Loucy (cell line): ENCODE results near the gene SPEF2.
A peak's percentile ranks its signal among the peaks of the same experiment; 100 is the strongest.
"Not testable (repeated sequence)": the region's sequence is repeated elsewhere in the genome, so short reads cannot be mapped to it uniquely, and the experiment has no call there.

Experiments
- H2AFZ ChIP-seq: fragments of 200-600 bp; sonication (generic); 2 replicates; pipeline ENCODE4 v1.6.0; 2016; ENCODE audit warnings: antibody characterized with exemption, mild to moderate bottlenecking, low read length, moderate library complexity
- H3F3A ChIP-seq: fragments of 200-600 bp; 2 replicates; pipeline ENCODE4 v1.6.0; 2016; ENCODE audit warnings: antibody characterized with exemption, low read depth, mild to moderate bottlenecking
- H3K27me3 ChIP-seq: fragments of 200-600 bp; sonication (generic); 2 replicates; pipeline ENCODE4 v1.6.1; 2014; ENCODE audit warnings: low read length, mild to moderate bottlenecking; ENCODE audit not compliant: insufficient read depth, poor library complexity, severe bottlenecking
- H3K36me3 ChIP-seq: fragments of 200-600 bp; sonication (generic); 2 replicates; pipeline ENCODE4 v1.6.1; 2016; ENCODE audit warnings: low read length; ENCODE audit not compliant: insufficient read depth
- H3K4me1 ChIP-seq: fragments of 200-600 bp; sonication (generic); 2 replicates; pipeline ENCODE4 v1.5.1; 2014; ENCODE audit warnings: low read length, mild to moderate bottlenecking; ENCODE audit not compliant: insufficient read depth, poor library complexity, severe bottlenecking
- H3K4me2 ChIP-seq: fragments of 200-600 bp; sonication (generic); 2 replicates; pipeline ENCODE4 v1.6.0; 2014; ENCODE audit warnings: antibody characterized with exemption, low read length, low read depth, mild to moderate bottlenecking; ENCODE audit not compliant: poor library complexity, severe bottlenecking
- H3K4me3 ChIP-seq: fragments of 200-600 bp; sonication (generic); 2 replicates; pipeline ENCODE4 v1.5.1; 2014; ENCODE audit warnings: low read length, mild to moderate bottlenecking, mixed read lengths; ENCODE audit not compliant: poor library complexity, severe bottlenecking
- H3K79me2 ChIP-seq: fragments of 200-600 bp; sonication (generic); 2 replicates; pipeline ENCODE4 v1.6.1; 2014; ENCODE audit warnings: low read length; ENCODE audit not compliant: insufficient read depth
- H3K9ac ChIP-seq: fragments of 200-600 bp; sonication (generic); 2 replicates; pipeline ENCODE4 v1.6.0; 2014; ENCODE audit warnings: mild to moderate bottlenecking, low read depth, low read length, moderate library complexity; ENCODE audit not compliant: poor library complexity, severe bottlenecking
- H3K9me2 ChIP-seq: fragments of 200-600 bp; sonication (generic); replicated peaks from 2 replicates; pipeline ENCODE4 v1.6.1; 2016; ENCODE audit warnings: low read depth, low read length, mixed read lengths
- H3K9me3 ChIP-seq: fragments of 200-600 bp; sonication (generic); 2 replicates; pipeline ENCODE4 v1.6.1; 2014; ENCODE audit warnings: mild to moderate bottlenecking, antibody characterized with exemption, low read length, low read depth; ENCODE audit not compliant: insufficient read depth
- H4K20me1 ChIP-seq: fragments of 200-600 bp; sonication (generic); 2 replicates; pipeline ENCODE4 v1.6.0; 2014; ENCODE audit warnings: antibody characterized with exemption, low read length, mild to moderate bottlenecking; ENCODE audit not compliant: insufficient read depth, poor library complexity, severe bottlenecking
- EZH2phosphoT487 ChIP-seq: fragments of 200-600 bp; IDR thresholded peaks from 2 replicates; pipeline ENCODE4 v1.6.1; 2018; ENCODE audit warnings: antibody characterized with exemption, mild to moderate bottlenecking, moderate library complexity, borderline replicate concordance
- TF ChIP-seq, protein P1 (sequence below): fragments of 200-600 bp; sonication (generic); conservative IDR thresholded peaks from 2 replicates; pipeline ENCODE4 v1.5.1; 2014; ENCODE audit warnings: mild to moderate bottlenecking, antibody characterized with exemption, low read length

The SPEF2 gene

DNA sequence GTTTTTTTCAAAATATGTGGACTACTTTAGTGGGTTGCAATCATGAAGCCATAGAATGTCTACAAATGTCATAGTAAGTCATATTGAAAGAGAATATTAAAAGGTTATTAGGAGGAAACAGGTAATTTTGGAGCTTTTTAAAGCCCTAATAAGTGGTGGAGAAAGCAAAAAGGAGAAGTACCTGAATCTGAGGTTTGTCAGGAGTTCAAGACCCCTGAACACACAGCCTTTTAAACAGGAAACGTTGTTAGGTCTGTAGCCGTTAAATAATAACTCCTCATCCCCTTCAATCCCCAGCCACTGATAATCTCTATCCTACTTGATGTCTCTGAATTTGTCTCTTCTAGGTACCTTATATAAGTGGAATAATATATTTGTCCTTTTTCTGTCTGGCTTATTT is 51.1 kb downstream of the SPEF2 start:
- peaks cover 67% of the 10 kb centered on the region for H3K4me1 ChIP-seq
- no peaks in the 10 kb centered on the region for H3K79me2 ChIP-seq
- no peaks in the 10 kb centered on the region for H3K9me3 ChIP-seq
- peak overlapping the region; percentile 30 for H3K4me2 ChIP-seq
- no peak overlapping the region for H3K9ac ChIP-seq
- TF ChIP-seq EZH2phosphoT487: no peak
- TF ChIP-seq, protein P1, sequence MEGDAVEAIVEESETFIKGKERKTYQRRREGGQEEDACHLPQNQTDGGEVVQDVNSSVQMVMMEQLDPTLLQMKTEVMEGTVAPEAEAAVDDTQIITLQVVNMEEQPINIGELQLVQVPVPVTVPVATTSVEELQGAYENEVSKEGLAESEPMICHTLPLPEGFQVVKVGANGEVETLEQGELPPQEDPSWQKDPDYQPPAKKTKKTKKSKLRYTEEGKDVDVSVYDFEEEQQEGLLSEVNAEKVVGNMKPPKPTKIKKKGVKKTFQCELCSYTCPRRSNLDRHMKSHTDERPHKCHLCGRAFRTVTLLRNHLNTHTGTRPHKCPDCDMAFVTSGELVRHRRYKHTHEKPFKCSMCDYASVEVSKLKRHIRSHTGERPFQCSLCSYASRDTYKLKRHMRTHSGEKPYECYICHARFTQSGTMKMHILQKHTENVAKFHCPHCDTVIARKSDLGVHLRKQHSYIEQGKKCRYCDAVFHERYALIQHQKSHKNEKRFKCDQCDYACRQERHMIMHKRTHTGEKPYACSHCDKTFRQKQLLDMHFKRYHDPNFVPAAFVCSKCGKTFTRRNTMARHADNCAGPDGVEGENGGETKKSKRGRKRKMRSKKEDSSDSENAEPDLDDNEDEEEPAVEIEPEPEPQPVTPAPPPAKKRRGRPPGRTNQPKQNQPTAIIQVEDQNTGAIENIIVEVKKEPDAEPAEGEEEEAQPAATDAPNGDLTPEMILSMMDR: no peak
- peaks cover 3% of the 10 kb centered on the region for H3F3A ChIP-seq
- H3K27me3 ChIP-seq: no peaks in the 10 kb centered on the region
- no peak overlapping the region for H3K4me3 ChIP-seq
- no peaks in the 10 kb centered on the region for H3K9me2 ChIP-seq
- no peaks in the 10 kb centered on the region for H3K36me3 ChIP-seq
- H2AFZ ChIP-seq: no peak overlapping the region
- H4K20me1 ChIP-seq: no peaks in the 10 kb centered on the region

DNA sequence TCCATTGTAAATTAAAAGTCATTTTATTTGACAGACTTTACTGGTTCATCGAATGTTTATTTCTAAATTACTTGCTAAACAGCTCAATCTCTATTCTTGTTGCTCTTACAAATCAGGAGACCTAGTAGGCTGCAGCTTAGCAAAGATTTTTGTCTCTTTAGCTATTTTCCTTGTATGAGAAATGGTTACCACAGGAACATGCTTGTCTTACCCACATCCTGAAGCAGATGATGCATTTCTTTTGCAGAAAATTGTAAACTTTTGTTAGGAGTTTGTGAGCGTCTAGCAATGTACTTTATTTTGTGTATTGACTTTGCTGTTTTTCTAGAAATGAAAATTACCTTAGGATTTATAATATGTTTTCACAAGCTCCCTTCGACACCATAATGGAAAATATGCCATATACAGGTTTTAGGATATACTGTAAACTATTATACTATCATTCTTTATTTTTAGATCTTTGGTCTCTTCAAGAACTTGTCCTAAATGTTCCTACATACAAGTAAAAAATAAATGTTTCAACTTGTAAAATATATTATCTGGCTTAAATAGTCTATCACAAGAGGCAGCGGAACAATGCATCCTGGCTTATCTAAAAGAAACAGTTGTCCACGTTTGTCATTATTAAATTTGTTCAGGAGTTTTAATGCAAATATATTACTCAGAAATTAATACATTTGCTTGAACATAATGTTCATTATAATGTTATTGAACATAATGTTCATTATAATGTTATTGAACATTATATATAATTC is 54.1 kb downstream of the SPEF2 start:
- Histone ChIP-seq H3K4me3 (peak overlapping the region; percentile 15), H3K36me3 (no peaks in the 10 kb centered on the region), H3K79me2 (no peaks in the 10 kb centered on the region), H3F3A (no peaks in the 10 kb centered on the region; the same call in 1 of the 2 replicates), H2AFZ (no peak overlapping the region), H4K20me1 (no peaks in the 10 kb centered on the region), H3K9me3 (no peaks in the 10 kb centered on the region), H3K4me1 (peaks cover 48% of the 10 kb centered on the region), H3K9me2 (no peaks in the 10 kb centered on the region), H3K27me3 (no peaks in the 10 kb centered on the region), H3K4me2 (peak overlapping the region; percentile 64), H3K9ac (no peak overlapping the region)
- TF ChIP-seq, protein P1: no peak
- TF ChIP-seq EZH2phosphoT487: no peak

DNA sequence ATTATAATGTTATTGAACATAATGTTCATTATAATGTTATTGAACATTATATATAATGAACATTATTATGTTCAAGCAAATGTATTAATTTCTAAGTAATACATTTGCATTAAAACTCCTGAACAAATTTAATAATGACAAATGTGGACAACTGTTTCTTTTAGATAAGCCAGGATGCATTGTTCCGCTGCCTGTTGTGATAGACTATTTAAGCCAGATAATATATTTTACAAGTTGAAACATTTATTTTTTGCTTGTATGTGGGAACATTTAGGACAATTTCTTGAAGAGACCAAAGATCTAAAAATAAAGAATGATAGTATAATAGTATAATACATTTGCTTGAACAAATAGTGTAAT is 54.6 kb downstream of the SPEF2 start:
- not testable (repeated sequence) for H3K4me3 ChIP-seq, H3K4me2 ChIP-seq, H3F3A ChIP-seq

DNA sequence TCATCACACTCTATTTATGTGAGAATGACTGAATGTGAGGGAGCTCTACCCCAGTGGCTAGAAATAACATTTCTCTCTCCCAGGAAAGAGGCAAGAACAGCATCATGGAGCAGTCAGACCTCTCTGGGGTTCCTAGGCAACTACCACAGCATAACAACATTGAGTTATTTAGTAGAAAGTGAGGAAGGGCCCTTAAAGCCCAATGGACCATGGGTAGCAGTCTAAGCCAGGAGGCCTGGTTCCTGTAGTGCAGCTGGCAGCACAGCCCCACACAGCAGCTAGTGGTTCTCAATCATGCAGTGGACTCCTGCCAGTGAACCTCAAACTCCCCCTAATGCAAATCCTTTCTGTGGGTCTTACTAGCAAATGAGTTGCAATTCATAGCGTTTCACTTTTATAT is 55.3 kb downstream of the SPEF2 start:
- H4K20me1 ChIP-seq: no peaks in the 10 kb centered on the region
- H3K9me2 ChIP-seq: no peaks in the 10 kb centered on the region
- no peak for TF ChIP-seq EZH2phosphoT487
- TF ChIP-seq, protein P1: no peak
- peaks cover 46% of the 10 kb centered on the region for H3K4me1 ChIP-seq
- H3K4me2 ChIP-seq: peak overlapping the region; percentile 22
- no peaks in the 10 kb centered on the region; the same call in 1 of the 2 replicates for H3F3A ChIP-seq
- no peaks in the 10 kb centered on the region for H3K36me3 ChIP-seq
- no peak overlapping the region for H3K9ac ChIP-seq
- no peaks in the 10 kb centered on the region for H3K27me3 ChIP-seq
- H3K9me3 ChIP-seq: no peaks in the 10 kb centered on the region
- no peak overlapping the region for H3K4me3 ChIP-seq
- no peak overlapping the region for H2AFZ ChIP-seq
- H3K79me2 ChIP-seq: no peaks in the 10 kb centered on the region

More for the DNA sequence above, 54.6 kb downstream of the SPEF2 start:
- H2AFZ ChIP-seq, H3K9me3 ChIP-seq, H4K20me1 ChIP-seq, H3K9me2 ChIP-seq, H3K36me3 ChIP-seq, H3K9ac ChIP-seq, H3K27me3 ChIP-seq, H3K79me2 ChIP-seq: not testable (repeated sequence)
- H3K4me1 ChIP-seq: peaks cover 48% of the 10 kb centered on the region
